HG02884 (cell line): ENCODE results near the gene PSENEN.
"Not testable (repeated sequence)": the region's sequence is repeated elsewhere in the genome, so short reads cannot be mapped to it uniquely, and the experiment has no call there.

Experiments
- ATAC-seq: cut with Tn5 transposase; IDR thresholded peaks from one replicate; pipeline ENCODE4 v1.9.1; 2021; ENCODE audit warnings: mild to moderate bottlenecking, moderate library complexity; ENCODE audit not compliant: unreplicated experiment

Gene PSENEN

DNA sequence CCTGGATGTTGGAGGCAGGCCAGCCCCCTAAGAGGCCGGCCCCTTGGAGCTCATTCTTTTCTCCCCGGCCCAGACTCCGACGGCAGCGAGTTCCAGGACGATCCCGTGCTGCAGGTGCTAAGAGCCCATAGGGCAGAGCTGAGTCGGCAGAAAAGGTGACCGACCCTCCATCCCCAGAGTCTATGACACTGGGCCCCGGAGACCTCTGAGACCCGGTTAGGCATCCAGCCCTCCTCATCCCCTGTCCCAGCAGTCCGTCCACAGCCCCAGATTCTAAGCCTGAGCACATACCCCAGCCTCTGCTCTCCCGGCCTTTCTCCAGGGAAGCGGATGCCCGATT lies 22.6 kb downstream of the PSENEN start:
- ATAC-seq, result no peak

- not testable (repeated sequence) for ATAC-seq
These were observed 26.9 kb downstream of the PSENEN start for GRCh38 chr19:35772362-35772761.

DNA sequence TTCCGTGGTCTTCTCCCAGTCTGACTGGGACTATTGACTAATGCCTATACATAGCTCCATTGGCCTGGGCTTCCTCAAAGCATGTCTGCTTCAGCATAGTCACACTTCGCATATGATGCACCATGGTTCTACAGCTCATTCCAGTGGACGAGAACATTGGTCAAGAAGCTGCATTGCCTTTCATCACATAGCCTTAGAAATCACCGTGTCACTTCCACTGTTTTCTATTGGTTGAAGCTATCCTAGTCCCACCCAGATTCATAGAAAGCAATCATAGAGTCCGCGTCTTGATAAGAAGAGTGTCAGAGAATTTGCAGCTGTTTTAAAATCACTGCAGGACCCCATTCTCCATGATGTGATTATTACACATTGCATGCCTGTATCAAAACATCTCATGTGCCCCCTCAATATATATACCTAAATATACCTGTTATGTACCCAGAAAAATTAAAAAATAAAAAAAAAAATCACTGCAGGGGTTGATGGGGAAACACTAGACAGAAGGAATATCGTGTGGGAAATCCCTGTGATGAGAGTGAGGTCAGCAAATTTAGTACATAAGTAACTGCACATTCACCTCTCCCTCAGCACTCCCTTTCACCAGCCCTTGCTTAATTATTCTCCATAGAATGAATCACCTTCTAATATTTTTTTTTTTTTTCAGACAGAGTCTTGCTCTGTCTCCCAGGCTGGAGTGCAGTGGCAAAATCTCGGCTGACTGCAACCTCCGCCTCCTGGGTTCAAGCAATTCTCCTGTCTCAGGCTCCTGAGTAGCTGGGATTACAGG lies 27.8 kb downstream of the PSENEN start:
- ATAC-seq, result no peak

GRCh38 chr19:35774274-35775045 lies 29.0 kb downstream of the PSENEN start:
- no peak for ATAC-seq

DNA sequence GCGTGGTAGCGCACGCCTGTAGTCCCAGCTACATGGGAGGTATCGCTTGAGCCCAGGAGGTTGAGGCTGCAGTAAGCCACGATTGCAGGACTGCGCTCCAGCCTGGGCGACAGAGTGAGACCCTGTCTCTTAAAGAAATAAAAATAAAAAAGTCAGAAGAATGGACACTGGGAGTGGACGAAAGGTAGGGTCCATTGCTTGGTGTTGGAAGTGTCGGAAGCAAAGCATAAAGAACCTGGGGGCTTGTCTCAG lies 29.5 kb downstream of the PSENEN start:
- no peak for ATAC-seq

GRCh38 chr19:35775298-35776101 lies 30.0 kb downstream of the PSENEN start, which contains the start of gene ARHGAP33:
Gene ARHGAP33 (plus strand): TSS chr19:35775564. CDS start chr19:35775659, 95 bp downstream.
- ATAC-seq, result peak; percentile 88

DNA sequence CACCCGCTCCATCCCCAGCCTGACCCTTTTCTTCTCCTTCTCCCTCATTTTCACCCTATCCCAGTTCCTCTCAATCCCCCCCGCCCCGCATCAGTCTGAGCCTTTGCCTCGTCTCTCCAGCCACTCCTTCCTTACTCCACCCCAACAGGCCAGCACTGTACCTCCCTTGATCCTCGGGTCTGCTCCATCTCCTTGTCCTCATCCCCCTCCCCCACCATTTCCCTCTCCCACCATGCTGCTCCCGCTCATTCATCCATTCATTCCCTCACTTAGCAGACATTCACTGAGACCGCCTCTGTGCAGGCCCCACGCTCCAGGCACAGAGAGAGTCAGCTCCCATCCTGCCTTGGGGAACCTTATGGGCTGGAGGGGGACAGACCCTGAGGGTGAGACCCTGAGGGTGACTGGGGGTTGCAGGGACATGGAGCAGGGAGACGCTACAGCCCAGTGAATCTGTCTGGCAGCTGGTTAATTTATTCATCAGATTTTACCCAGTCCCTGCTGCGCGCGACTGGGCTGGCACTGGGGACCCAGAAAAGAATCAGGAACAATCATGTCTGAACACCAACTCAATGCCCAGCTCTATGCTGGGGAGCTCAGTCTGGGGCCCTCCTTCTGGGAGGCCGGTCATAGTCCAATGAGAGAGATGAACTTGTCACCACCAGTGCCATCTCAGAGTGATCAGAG lies 30.8 kb downstream of the PSENEN start:
- no peak for ATAC-seq

GRCh38 chr19:35777086-35777841 lies 31.8 kb downstream of the PSENEN start:
- no peak for ATAC-seq

DNA sequence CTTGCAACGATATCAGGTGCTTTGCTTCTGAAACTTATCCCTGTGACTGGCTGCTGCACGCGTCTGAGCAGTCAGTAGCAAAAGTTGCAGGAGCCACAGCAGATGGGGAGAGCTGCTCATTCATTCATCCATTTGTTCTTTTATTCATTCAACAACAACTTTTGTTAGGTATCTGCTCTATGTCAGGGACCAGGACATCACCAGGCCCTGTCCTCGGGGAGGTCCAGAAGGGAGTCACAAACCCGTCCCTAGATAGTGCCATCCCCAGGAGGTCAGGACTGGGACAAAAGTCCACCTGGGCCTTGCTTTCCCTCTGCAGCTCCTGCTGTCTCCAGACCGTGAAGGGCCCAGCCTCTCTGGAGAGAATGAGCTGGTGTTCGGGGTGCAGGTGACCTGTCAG lies 32.5 kb downstream of the PSENEN start:
- ATAC-seq, result no peak

- no peak for ATAC-seq
These were observed 33.6 kb downstream of the PSENEN start for GRCh38 chr19:35779033-35779432.

- ATAC-seq, result no peak
These were observed 34.6 kb downstream of the PSENEN start for GRCh38 chr19:35780058-35780457.

DNA sequence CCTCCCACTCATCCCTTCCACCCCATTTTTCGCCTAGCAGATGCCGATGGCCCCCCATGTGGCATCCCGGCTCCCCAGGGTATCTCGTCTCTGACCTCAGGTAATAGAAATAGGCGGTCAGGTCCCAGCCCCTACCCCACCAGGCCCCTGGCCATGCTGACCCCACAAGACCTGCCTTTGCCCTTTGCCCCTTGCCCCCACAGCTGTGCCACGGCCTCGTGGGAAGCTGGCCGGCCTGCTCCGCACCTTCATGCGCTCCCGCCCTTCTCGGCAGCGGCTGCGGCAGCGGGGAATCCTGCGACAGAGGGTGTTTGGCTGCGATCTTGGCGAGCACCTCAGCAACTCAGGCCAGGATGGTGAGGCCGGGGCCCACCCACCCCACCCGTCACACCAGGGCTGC lies 35.3 kb downstream of the PSENEN start:
- ATAC-seq, result no peak

- ATAC-seq, result no peak
These were observed 36.2 kb downstream of the PSENEN start for GRCh38 chr19:35781650-35782049.

DNA sequence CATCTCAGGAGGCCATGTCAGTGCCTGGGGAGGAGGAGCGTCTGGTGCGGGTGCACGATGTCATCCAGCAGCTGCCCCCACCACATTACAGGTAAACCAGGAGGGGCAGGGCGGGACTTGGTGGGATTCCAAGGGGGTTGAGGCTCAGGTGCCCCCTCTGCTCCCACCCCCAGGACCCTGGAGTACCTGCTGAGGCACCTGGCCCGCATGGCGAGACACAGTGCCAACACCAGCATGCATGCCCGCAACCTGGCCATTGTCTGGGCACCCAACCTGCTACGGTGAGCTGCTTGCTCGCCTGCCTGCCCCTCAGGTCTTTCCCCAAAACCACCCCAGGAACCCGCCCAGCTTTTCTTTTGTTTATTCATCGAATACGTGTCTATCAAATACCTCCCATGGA lies 37.1 kb downstream of the PSENEN start:
- no peak for ATAC-seq

- ATAC-seq, result no peak
These were observed 38.3 kb downstream of the PSENEN start for GRCh38 chr19:35783469-35784434.

DNA sequence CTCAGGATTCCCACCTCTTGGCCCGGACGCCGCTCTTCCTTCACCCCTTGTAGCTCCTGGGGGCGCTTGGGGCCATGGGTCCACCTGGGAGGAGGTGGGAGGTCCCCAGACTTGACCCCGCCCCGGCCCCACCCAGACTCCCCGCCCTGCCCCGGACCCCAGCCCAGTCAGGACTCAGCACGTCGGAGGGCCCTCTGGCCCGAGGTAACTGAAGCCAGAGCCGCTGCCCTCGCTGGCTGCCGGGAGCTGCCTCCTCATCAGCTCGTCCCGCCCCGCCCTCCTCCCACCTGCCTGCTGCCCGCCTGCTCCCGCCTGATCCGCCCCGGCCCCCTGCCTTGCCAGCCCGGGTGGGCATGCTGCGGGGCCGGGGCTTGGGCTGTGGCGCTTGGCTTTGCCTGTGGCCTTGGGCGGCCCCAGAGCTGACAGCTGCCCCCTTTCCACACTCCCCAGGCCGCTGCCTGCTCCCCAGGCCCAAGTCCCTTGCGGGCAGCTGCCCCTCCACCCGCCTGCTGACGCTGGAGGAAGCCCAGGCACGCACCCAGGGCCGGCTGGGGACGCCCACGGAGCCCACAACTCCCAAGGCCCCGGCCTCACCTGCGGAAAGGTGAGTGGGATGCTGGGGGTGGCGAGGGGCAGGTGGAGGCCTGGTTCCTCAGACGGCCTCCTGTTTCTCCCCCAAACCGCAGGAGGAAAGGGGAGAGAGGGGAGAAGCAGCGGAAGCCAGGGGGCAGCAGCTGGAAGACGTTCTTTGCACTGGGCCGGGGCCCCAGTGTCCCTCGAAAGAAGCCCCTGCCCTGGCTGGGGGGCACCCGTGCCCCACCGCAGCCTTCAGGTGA lies 39.3 kb downstream of the PSENEN start:
- no peak for ATAC-seq

DNA sequence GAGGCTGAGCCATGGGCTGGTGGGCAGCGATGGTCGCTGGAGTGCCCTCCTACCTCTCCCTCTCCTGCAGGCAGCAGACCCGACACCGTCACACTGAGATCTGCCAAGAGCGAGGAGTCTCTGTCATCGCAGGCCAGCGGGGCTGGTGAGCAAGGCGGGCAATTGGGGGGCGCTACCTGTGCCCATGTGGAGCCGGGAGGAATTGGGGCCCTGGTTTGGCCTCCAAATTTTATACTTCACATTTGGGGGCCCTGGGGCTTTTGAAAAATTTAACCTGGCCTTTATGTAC lies 39.8 kb downstream of the PSENEN start:
- no peak for ATAC-seq

- no peak for ATAC-seq
These were observed 41.1 kb downstream of the PSENEN start for GRCh38 chr19:35786299-35787160.
